HepG2 (cell line): Measurements from ENCODE around the gene NKAIN4. TPM values are rescaled to one million over a fixed set of nuclear protein-coding genes. Genes with fewer than 3 reads are reported as not detected.

Experiments used
- ATAC-seq: fragments of 200-7000 bp; cut with Tn5 transposase; 3 replicates; pipeline ENCODE4 v1.9.1; 2020; ENCODE audit warnings: mild to moderate bottlenecking, moderate library complexity
- BruUV-seq: library from RNA; stranded (reverse); fragments of 400-500 nt; replicated peaks from 2 replicates; lab custom pipeline; 2021; lab: Mats Ljungman, UMichigan
- CTCF ChIA-PET: fragments of 300-600 bp; formaldehyde crosslinking; extraction: SDS; loops from one replicate; lab custom pipeline; 2021; ENCODE audit warnings: low total read pairs, inconsistent platforms, low intra/inter-chr PET ratio; lab: Yijun Ruan, JAX
- POLR2A ChIA-PET: fragments of 350-600 bp; sonication (Branson Sonifier 250); formaldehyde crosslinking; loops from one replicate; lab custom pipeline; 2020; ENCODE audit warnings: antibody characterized with exemption, inconsistent platforms; lab: Yijun Ruan, JAX
- DNase-seq: peaks from one replicate; pipeline ENCODE4 v3.0.0-alpha.2; 2015; ENCODE audit warnings: low spot score
- FAIRE-seq: peaks from 3 replicates; lab custom pipeline; 2011; peaks lifted over from hg19 to GRCh38; lab: Jason Lieb, UNC
- H2AFZ ChIP-seq: one replicate; pipeline ENCODE4 v1.6.1; 2011; ENCODE audit warnings: low read length, inconsistent platforms
- H3K27ac ChIP-seq: fragments of 300-600 bp; 3 replicates; pipeline ENCODE4 v1.8.0; 2011; ENCODE audit warnings: mixed run types, mild to moderate bottlenecking, mixed read lengths, low read length, inconsistent platforms; ENCODE audit not compliant: insufficient read depth; ENCODE audit errors: extremely low read length
- H3K27me3 ChIP-seq, 2 experiments: fragments of 200-600 bp in 1 of 2; 2 replicates in 1 of 2; 3 replicates in 1 of 2; pipeline versions ENCODE4 v1.6.0 to v1.8.0; 2011; ENCODE audit warnings: low read length in 2 of 2, mild to moderate bottlenecking in 2 of 2, moderate library complexity in 2 of 2, inconsistent platforms in 1 of 2; ENCODE audit not compliant: insufficient read depth in 2 of 2, control insufficient read depth in 1 of 2
- H3K36me3 ChIP-seq, 2 experiments: fragments of 200-600 bp in 1 of 2; replicated peaks in 1 of 2; 2 replicates in 1 of 2; 3 replicates in 1 of 2; pipeline versions ENCODE4 v1.5.1 to v1.8.0; 2011; ENCODE audit warnings: low read length in 2 of 2, inconsistent platforms in 1 of 2; ENCODE audit not compliant: insufficient read depth in 2 of 2, control insufficient read depth in 1 of 2
- H3K4me1 ChIP-seq: 2 replicates; pipeline ENCODE4 v1.5.1; 2012; ENCODE audit warnings: low read length, inconsistent platforms; ENCODE audit not compliant: insufficient read depth
- H3K4me2 ChIP-seq: 2 replicates; pipeline ENCODE4 v1.6.0; 2011; ENCODE audit warnings: low read depth, low read length, inconsistent platforms
- H3K4me3 ChIP-seq, 3 experiments: fragments of 200-600 bp in 1 of 3; sonication (generic), shearing (Covaris generic) in 1 of 3; replicated peaks in 1 of 3; 2 replicates each; pipeline ENCODE4 v1.5.1; 2011 to 2016; ENCODE audit warnings: low read length in 3 of 3, inconsistent platforms in 2 of 3, low read depth in 2 of 3, mild to moderate bottlenecking in 2 of 3, control low read depth in 1 of 3, mixed read lengths in 1 of 3; ENCODE audit not compliant: insufficient read depth in 1 of 3
- H3K79me2 ChIP-seq: one replicate; pipeline ENCODE4 v1.6.1; 2011; ENCODE audit warnings: low read length, inconsistent platforms; ENCODE audit not compliant: insufficient read depth
- H3K9ac ChIP-seq: 2 replicates; pipeline ENCODE4 v1.6.0; 2011; ENCODE audit warnings: mild to moderate bottlenecking, low read depth, low read length, inconsistent platforms; ENCODE audit not compliant: insufficient read depth
- H3K9me3 ChIP-seq: 2 replicates; pipeline ENCODE4 v1.5.1; 2012; ENCODE audit warnings: mild to moderate bottlenecking, low read length
- H4K20me1 ChIP-seq: 2 replicates; pipeline ENCODE4 v1.6.0; 2011; ENCODE audit warnings: inconsistent platforms, mild to moderate bottlenecking, low read length, moderate library complexity; ENCODE audit not compliant: insufficient read depth
- ATF1 ChIP-seq: IDR thresholded peaks from 2 replicates; pipeline ENCODE4 v1.6.1; 2016; ENCODE audit warnings: mild to moderate bottlenecking, control low read depth
- GZF1 ChIP-seq: sonication (generic); formaldehyde crosslinking; IDR thresholded peaks from 2 replicates; pipeline ENCODE4 v1.5.1; 2020; ENCODE audit warnings: mild to moderate bottlenecking, missing genetic modification reagents
- ISL2 ChIP-seq: sonication (generic); formaldehyde crosslinking; IDR thresholded peaks from 2 replicates; pipeline ENCODE4 v1.5.0; 2020; ENCODE audit warnings: missing genetic modification reagents
- MZF1 ChIP-seq: sonication (generic); formaldehyde crosslinking; IDR thresholded peaks from 2 replicates; pipeline ENCODE4 v1.8.1; 2023; ENCODE audit warnings: mild to moderate bottlenecking, missing genetic modification reagents, borderline replicate concordance
- PRDM15 ChIP-seq: sonication (generic); formaldehyde crosslinking; IDR thresholded peaks from 2 replicates; pipeline ENCODE4 v1.4.0; 2020; ENCODE audit warnings: missing genetic modification reagents
- RCOR2 ChIP-seq: IDR thresholded peaks from 2 replicates; pipeline ENCODE4 v1.6.1; 2016; ENCODE audit warnings: missing biosample characterization, missing genetic modification reagents
- RORA ChIP-seq: sonication (generic); formaldehyde crosslinking; IDR thresholded peaks from 2 replicates; pipeline ENCODE4 v1.5.0; 2020; ENCODE audit warnings: mild to moderate bottlenecking, missing genetic modification reagents, moderate library complexity
- SETDB1 ChIP-seq: sonication (generic); formaldehyde crosslinking; IDR thresholded peaks from 2 replicates; pipeline ENCODE4 v1.5.1; 2020; ENCODE audit warnings: missing genetic modification reagents, mild to moderate bottlenecking, borderline replicate concordance
- XRCC5 ChIP-seq: fragments of 200-400 bp; formaldehyde crosslinking; optimal IDR thresholded peaks from 2 replicates; pipeline ENCODE3; 2017; ENCODE audit warnings: mild to moderate bottlenecking, low read length
- YEATS2 ChIP-seq: sonication (generic); formaldehyde crosslinking; IDR thresholded peaks from 2 replicates; pipeline ENCODE4 v1.4.0; 2020; ENCODE audit warnings: missing genetic modification reagents, borderline replicate concordance
- ZFP82 ChIP-seq: sonication (generic); formaldehyde crosslinking; IDR thresholded peaks from 2 replicates; pipeline ENCODE4 v1.5.1; 2020; ENCODE audit warnings: mild to moderate bottlenecking, missing genetic modification reagents, borderline replicate concordance
- ZMYM3 ChIP-seq: sonication (generic); formaldehyde crosslinking; IDR thresholded peaks from 2 replicates; pipeline ENCODE4 v1.5.1; 2020; ENCODE audit warnings: mild to moderate bottlenecking, missing genetic modification reagents
- ZNF12 ChIP-seq: sonication (generic); formaldehyde crosslinking; IDR thresholded peaks from 2 replicates; pipeline ENCODE4 v1.5.0; 2020; ENCODE audit warnings: missing genetic modification reagents
- ZNF180 ChIP-seq: sonication (generic); formaldehyde crosslinking; IDR thresholded peaks from 2 replicates; pipeline ENCODE4 v1.4.0; 2020; ENCODE audit warnings: low read depth, missing genetic modification reagents, borderline replicate concordance
- ZNF274 ChIP-seq: sonication (generic); formaldehyde crosslinking; IDR thresholded peaks from 2 replicates; pipeline ENCODE4 v1.5.1; 2020; ENCODE audit warnings: mild to moderate bottlenecking, missing genetic modification reagents
- ZNF468 ChIP-seq: sonication (generic); formaldehyde crosslinking; IDR thresholded peaks from 2 replicates; pipeline ENCODE4 v1.8.0; 2022; ENCODE audit warnings: mild to moderate bottlenecking, moderate library complexity, missing genetic modification reagents
- ZNF546 ChIP-seq: sonication (generic); formaldehyde crosslinking; conservative IDR thresholded peaks from 2 replicates; pipeline ENCODE4 v1.8.1; 2023; ENCODE audit warnings: mild to moderate bottlenecking, missing genetic modification reagents
- ZNF577 ChIP-seq: sonication (generic); formaldehyde crosslinking; IDR thresholded peaks from 2 replicates; pipeline ENCODE4 v1.4.0; 2020; ENCODE audit warnings: mild to moderate bottlenecking, low read depth, missing genetic modification reagents, borderline replicate concordance
- ZNF614 ChIP-seq: IDR thresholded peaks from 2 replicates; pipeline ENCODE4 v1.6.1; 2018; ENCODE audit warnings: missing biosample characterization, missing genetic modification reagents, inconsistent platforms, borderline replicate concordance
- ZNF678 ChIP-seq: sonication (generic); formaldehyde crosslinking; IDR thresholded peaks from 2 replicates; pipeline ENCODE4 v1.4.0; 2020; ENCODE audit warnings: mild to moderate bottlenecking, missing genetic modification reagents
- ZNF800 ChIP-seq: sonication (generic); formaldehyde crosslinking; IDR thresholded peaks from 2 replicates; pipeline ENCODE4 v1.4.0; 2020; ENCODE audit warnings: missing genetic modification reagents
- WGBS: methylation state at CpG from one replicate; pipeline ENCODE4 v1.1.6; 2017; ENCODE audit warnings: low lambda C conversion rate; 5-methylcytosine and 5-hydroxymethylcytosine counted together
- in situ Hi-C: cut with HindIII; loops from 2 replicates; pipeline ENCODE4 v1.10.0; 2017; ENCODE audit warnings: low pct_unique_long_range_greater_than_20kb; ENCODE audit not compliant: extremely low pct_ligation_motif_present
- intact Hi-C: fragments of 100-400 bp; cut with micrococcal nuclease; formaldehyde crosslinking; loops from one replicate; pipeline ENCODE4 v1.10.0; 2022; ENCODE audit not compliant: unreplicated experiment
- polyA plus RNA-seq, 8 experiments: library from polyadenylated mRNA; depleted of rRNA in 3 of 8; stranded (reverse) in 7 of 8; unstranded in 1 of 8; fragments of >200 nt; fragmentation: Illumina TruSeq in 4 of 8; extraction: Trizol in 4 of 8; gene quantifications; 2 replicates each; pipeline versions ENCODE4 v1.2.1 to v1.2.3, GENCODE V29; 2011 to 2016; ENCODE audit warnings: low read depth in 4 of 8, missing spikeins in 1 of 8, mixed read lengths in 1 of 8; ENCODE audit not compliant: insufficient read depth in 1 of 8
- total RNA-seq, 5 experiments: library from RNA; depleted of rRNA; stranded (reverse); fragments of >200 nt; fragmentation: Illumina TruSeq; extraction: Trizol; gene quantifications; 2 replicates each; pipeline ENCODE4 v1.2.3, GENCODE V29; 2016; ENCODE audit warnings: low read depth in 1 of 5

NKAIN4 gene
- total and polyA plus RNA-seq, 2 of the 13 experiments (the other 11 are each of a cell fraction or from before 2014, with no cell fraction given), result not detected

- peak overlapping the region; percentile 23 for H2AFZ ChIP-seq
- no peaks in the 10 kb centered on the region for H4K20me1 ChIP-seq
- intact Hi-C loops (loop anchor here (5.0 kb wide), 1 partner anchor 49 kb away; no protein-coding TSS in a partner anchor), in situ Hi-C loops (no loop called here)
- 5% methylated on average over 4 of the region's 17 CpGs for WGBS
- no TSS peak for BruUV-seq
- H3K27me3 ChIP-seq, result peaks cover 17 to 74% of the 10 kb centered on the region in 2 experiments; a peak in 4 of 5 replicates
- peaks cover 34% of the 10 kb centered on the region for H3K4me1 ChIP-seq
- peak overlapping the region; percentile 21; the same call in 1 of the 2 replicates for H3K9ac ChIP-seq
- no peaks in the 10 kb centered on the region for H3K79me2 ChIP-seq
- H3K4me2 ChIP-seq, result peak overlapping the region; percentile 64
- peak overlapping the region in 1 of 3 experiments; percentile 54; a peak in 3 of 6 replicates for H3K4me3 ChIP-seq
- ATAC-seq (peak; percentile 89), FAIRE-seq (peak; percentile 94), DNase-seq (peak; percentile 79)
- no peak overlapping the region for H3K27ac ChIP-seq
- CTCF ChIA-PET, result interaction anchor here (1.6 kb wide), 1 partner anchor 47 kb away, joined by 6 read pairs; no protein-coding TSS in a partner anchor
- no peaks in the 10 kb centered on the region for H3K36me3 ChIP-seq
- POLR2A ChIA-PET, result interaction anchor here (1.4 kb wide), 1 partner anchor 15 kb away, joined by 3 read pairs; the partner anchor contains the start of gene YTHDF1
- no peaks in the 10 kb centered on the region for H3K9me3 ChIP-seq
- TF ChIP-seq ZNF12 (no peak), RCOR2 (CRISPR knock-in tag) (no peak), ZNF577 (no peak), ZNF800 (CRISPR knock-in tag) (no peak), ZNF180 (CRISPR knock-in tag) (no peak), MZF1 (CRISPR knock-in tag) (no peak), GZF1 (CRISPR knock-in tag) (no peak; the same call in 1 of the 2 replicates), ATF1 (no peak), ZNF274 (CRISPR knock-in tag) (no peak), SETDB1 (CRISPR knock-in tag) (no peak), ZNF614 (CRISPR knock-in tag) (no peak), PRDM15 (no peak), ZFP82 (no peak), XRCC5 (peak; percentile 97), RORA (CRISPR knock-in tag) (no peak), YEATS2 (CRISPR knock-in tag) (no peak), ZNF678 (CRISPR knock-in tag) (no peak; the same call in 1 of the 2 replicates), ISL2 (CRISPR knock-in tag) (no peak), ZMYM3 (peak; percentile 33; the same call in 1 of the 2 replicates), ZNF468 (no peak), ZNF546 (CRISPR knock-in tag) (no peak)
Measured at GRCh38 chr20:63230800-63231268, 23.4 kb downstream of the NKAIN4 start.
